ENCODE results near the gene TFPT.

TFPT gene

DNA sequence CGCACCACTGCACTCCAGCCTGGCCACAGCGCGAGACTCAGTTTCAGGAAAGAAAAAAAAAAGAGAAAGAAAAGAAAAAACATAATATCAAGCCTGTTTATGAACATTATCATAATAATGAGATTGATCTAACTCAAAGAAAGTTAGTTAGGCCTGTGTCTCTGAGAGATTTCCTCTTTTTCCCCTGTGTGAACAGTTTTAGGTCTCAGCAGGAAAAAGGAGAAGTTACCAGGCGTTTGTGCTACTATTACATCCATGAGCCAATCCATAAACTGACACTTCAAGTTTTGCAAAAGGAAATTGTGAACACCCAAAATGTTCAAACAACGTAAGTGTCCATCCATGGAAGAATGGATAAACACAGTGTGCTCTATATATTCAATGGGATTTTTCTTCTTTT is 38.1 kb downstream of the TFPT start:
- no peak for DNase-seq (ENCODE audit: low read depth in 2 of 2)

- DNase-seq (ENCODE audit: low read depth in 2 of 2), result no peak
These were observed 40.6 kb downstream of the TFPT start for GRCh38 chr19:54074851-54075250.

GRCh38 chr19:54073829-54074228 is 41.6 kb downstream of the TFPT start:
- DNase-seq (ENCODE audit: low read depth in 2 of 2), result no peak

GRCh38 chr19:54069470-54069869 is 46.0 kb downstream of the TFPT start:
- DNase-seq (ENCODE audit: low read depth in 2 of 2), result no peak

- no peak for DNase-seq (ENCODE audit: low read depth in 2 of 2)
These were observed 51.9 kb downstream of the TFPT start, which contains the start of gene VSTM1 for GRCh38 chr19:54063350-54064116. Gene VSTM1 (minus strand): TSS chr19:54063897. CDS start chr19:54063777, 120 bp downstream.

DNA sequence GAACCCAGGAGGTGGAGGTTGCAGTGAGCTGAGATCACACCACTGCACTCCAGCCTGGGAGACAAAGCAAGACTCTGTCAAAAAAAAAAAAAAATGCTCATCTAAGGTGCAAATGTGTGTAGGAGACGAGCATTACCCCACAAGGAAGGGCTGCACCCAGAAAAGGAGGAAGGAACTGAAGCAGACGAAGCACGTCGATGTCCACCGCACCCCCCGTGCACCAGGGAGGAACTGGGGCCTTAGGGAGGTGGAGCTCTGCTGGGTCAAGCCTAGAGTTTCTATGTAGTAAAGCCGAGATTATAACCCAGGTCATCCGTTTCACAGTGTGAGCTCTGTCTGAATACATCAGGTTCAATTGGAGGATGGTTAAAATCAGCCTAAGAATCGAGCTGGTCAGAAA is 52.8 kb downstream of the TFPT start:
- no peak for DNase-seq (ENCODE audit: low read depth in 2 of 2)

All from stimulated activated CD8-positive, alpha-beta memory T cell treated with anti-CD3 and anti-CD28 coated beads, Interleukin-2, amount 100 ng/mL, for 1 hour (primary cell).